ENCODE measurements around the gene PYCARD.
"Not testable (repeated sequence)": the region's sequence is repeated elsewhere in the genome, so short reads cannot be mapped to it uniquely, and the experiment has no call there.

The PYCARD gene

DNA sequence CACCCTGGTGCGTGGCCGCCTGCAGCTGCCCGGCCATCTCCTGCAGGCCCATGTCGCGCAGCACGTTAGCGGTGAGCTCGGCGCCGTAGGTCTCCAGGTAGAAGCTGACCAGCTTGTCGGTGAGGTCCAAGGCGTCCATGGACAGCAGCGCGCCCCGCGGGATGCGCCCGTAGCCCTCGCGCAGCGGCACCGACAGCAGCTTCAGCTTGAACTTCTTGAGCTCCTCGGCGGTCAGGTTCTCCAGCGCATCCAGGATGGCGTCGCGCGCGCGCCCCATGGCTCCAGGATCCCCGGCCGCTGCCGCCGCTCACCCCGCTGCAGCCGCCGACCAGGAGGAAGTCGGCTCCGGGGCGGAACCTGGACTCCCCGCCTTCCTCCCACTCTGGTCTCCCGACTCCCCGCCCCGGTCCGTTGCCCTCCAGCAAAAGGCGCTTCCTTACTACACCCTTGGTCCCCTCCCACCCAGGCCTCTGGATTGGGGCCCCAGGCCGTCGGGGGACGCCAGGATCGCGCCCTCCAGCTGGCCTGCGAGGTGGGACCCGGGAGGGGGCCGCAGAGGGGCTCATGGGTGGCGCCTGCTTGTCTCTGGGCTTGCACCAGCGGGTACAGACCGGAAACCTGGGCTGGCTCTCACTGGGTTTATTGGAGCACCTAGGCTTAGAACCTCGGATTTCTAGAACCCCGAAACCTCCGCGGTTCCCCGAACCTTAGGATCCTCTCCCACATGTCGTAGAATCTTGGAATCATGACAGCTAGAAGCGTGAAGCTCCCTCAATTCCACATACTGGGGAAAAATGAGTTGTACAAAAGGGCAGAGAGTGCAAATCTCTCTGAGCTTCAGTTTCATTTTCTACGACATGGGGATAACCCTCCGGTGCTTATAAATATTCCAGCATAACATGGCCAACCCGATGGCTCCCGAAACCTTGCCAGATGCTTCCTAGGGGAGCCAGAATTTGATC is at the start of gene PYCARD:
PYCARD (minus strand) TSS at position 347 of the 962 bp plus-strand sequence; CDS start at position 277, 70 bp downstream.
- TF ChIP-seq, protein P1, sequence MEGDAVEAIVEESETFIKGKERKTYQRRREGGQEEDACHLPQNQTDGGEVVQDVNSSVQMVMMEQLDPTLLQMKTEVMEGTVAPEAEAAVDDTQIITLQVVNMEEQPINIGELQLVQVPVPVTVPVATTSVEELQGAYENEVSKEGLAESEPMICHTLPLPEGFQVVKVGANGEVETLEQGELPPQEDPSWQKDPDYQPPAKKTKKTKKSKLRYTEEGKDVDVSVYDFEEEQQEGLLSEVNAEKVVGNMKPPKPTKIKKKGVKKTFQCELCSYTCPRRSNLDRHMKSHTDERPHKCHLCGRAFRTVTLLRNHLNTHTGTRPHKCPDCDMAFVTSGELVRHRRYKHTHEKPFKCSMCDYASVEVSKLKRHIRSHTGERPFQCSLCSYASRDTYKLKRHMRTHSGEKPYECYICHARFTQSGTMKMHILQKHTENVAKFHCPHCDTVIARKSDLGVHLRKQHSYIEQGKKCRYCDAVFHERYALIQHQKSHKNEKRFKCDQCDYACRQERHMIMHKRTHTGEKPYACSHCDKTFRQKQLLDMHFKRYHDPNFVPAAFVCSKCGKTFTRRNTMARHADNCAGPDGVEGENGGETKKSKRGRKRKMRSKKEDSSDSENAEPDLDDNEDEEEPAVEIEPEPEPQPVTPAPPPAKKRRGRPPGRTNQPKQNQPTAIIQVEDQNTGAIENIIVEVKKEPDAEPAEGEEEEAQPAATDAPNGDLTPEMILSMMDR (conservative IDR thresholded peaks at IDR 0.05; ENCODE audit: low read length), result no peak
- DNase-seq (ENCODE audit: low read depth), result peak; percentile 32
- H3K4me3 ChIP-seq (ENCODE audit: low read length), result peak within 1 kb of the TSS; percentile 81

DNA sequence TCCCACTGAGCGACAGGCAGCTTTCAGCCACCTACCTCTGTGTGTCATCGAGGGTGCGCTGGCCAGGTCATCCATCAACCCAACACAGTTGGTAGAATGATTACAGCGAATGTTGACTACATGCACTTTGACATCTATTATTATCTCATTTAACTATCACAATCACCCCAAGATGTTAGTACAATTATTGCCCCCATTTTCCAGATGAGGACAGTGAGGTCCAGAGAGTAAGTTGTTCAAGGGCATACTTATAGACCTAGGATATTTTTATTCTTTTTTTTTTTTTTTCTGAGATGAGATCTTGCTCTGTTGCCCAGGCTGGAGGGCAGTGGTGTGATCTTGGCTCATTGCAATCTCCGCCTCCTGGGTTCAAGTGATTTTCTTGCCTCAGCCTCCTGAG is 48.9 kb upstream of the PYCARD start:
- TF ChIP-seq, protein P1 (conservative IDR thresholded peaks at IDR 0.05; ENCODE audit: low read length), result no peak
- no peak overlapping the region for H3K4me3 ChIP-seq (ENCODE audit: low read length)
- DNase-seq (ENCODE audit: low read depth), result no peak

DNA sequence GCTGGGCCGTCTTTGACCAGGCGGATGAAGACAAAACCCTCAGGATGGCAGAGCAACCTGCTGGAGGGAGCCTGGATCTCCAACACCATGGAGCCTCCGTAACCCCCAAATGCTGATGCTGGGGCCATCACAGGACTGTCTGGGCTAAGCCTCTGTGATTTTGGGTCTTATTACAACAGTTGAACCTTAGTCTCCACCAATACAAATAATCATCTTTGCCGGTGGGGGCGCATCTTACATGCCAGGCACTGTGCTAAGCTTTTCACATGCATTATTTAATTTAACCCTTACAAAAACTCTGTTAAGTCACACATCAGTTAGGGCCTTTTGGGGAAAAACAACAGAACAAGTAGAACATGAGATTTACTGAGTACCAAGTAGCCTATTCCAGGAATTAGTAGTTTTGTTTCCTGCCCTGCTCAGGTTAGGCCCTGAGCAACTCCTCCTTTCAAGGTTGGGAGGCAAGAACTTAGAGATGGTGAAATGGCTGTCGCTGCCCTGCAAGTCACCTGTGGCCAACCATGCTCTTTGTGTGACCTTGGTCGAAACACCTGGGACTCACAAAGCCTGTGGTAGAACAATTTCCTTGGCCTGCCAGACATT is 48.3 kb upstream of the PYCARD start:
- no peak for DNase-seq (ENCODE audit: low read depth)
- H3K4me3 ChIP-seq (ENCODE audit: low read length), result no peak overlapping the region
- TF ChIP-seq, protein P1 (conservative IDR thresholded peaks at IDR 0.05; ENCODE audit: low read length), result no peak

DNA sequence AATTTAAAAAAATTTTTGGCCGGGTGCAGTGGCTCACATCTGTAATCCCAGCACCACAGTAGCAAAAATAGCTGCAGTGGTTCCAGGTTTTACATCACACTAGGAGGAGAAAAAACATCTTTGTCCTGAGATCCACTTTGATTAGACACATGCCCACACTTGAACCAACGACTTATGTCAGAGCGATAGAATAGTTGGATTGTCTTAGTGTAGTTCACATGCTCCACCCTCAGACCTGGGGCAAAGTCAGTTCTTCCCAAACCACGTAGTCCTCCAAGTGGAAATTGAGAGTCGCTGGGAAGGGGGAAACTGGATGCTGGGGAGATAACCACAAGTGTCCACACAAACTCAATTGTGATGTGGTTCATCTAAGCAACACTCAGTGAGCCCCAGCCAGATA is 45.8 kb upstream of the PYCARD start:
- TF ChIP-seq, protein P1 (conservative IDR thresholded peaks at IDR 0.05; ENCODE audit: low read length), result no peak
- H3K4me3 ChIP-seq (ENCODE audit: low read length), result no peak overlapping the region
- DNase-seq (ENCODE audit: low read depth), result no peak

DNA sequence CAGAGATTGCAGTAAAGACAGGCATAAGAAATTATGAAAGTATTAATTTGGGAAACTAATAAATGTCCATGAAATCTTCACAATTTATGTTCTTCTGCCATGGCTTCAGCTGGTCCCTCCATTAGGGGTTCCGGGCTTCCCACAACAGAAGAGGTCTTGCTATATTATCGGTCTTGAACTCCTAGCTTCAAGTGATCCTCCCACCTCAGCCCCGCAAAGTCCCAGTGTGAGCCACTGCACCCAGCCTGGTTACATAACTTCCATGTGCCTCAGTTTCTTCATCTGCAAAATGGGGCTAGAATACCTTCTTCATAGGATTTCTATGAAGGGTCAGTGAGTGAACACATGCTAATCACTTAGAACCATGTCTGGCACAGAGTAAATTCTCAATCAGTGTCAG is 43.7 kb upstream of the PYCARD start:
- H3K4me3 ChIP-seq (ENCODE audit: low read length), result no peak overlapping the region
- TF ChIP-seq, protein P1 (conservative IDR thresholded peaks at IDR 0.05; ENCODE audit: low read length), result no peak
- DNase-seq (ENCODE audit: low read depth), result no peak

DNA sequence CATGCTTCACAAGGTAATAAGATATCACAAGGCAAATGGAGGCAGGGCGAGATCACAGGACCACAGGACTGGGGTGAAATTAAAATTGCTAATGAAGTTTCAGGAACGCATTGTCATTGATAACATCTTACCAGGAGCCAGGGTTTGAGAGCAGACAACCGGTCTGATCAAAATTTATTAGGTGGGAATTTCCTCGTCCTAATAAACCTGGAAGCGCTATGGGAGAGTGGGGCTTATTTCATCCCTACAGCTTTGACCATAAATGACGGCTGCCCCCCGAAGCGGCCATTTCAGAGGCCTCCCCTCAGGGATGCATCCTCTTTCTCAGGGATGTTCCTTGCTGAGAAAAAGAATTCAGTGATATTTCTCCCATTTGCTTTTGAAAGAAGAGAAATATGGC is 43.0 kb upstream of the PYCARD start:
- not testable (repeated sequence) for H3K4me3 ChIP-seq (ENCODE audit: low read length); DNase-seq (ENCODE audit: low read depth)

DNA sequence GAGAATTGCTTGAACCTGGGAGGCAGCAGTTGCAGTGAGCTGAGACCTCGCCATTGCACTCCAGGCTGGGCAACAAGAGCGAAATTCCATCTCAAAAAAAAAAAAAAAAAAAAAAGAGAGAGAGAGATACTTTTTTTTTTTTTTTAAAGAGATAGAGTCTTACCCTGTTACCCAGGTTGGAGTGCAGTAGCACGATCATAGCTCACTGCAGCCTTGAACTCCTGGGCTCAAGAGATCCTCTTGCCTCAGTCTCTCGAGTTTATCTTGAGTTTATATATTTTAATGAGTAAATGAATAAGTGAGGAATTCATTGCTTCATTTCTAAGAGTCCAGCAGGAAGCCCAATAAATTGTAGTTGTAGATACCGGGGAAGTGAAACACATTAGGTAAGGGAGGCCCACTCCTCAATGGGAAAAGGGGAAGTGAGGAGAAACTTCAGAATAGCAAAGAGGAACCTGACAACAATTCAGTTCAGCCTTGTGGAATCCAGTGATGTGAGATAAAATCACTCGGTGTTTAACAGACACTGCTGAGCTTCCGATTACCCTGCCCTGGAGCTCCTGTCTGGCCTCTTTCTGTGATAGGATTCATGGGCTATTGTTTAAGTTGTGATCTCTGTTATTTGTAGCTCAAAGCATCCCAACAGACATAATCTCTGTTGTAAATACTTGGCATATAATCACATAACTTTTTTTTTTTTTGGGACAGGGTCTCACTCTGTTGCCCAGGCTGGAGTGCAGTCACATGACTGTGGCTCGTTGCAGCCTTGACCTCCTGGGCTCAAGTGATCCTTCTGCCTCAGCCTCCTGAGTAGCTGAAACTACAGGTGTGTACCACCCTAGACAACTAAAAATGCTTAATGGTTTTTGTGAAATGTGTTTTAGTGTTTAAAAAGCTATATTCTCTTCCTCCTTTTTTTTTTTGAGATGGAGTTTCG is 41.4 kb upstream of the PYCARD start:
- DNase-seq (ENCODE audit: low read depth), result no peak

More for the DNA sequence above, 41.4 kb upstream of the PYCARD start:
- no peak overlapping the region for H3K4me3 ChIP-seq (ENCODE audit: low read length)
- TF ChIP-seq, protein P1 (conservative IDR thresholded peaks at IDR 0.05; ENCODE audit: low read length), result no peak

All from AG10803 (cell line).